ENCODE results near the gene GRK4. TPM values are rescaled to one million over a fixed set of nuclear protein-coding genes. Genes with fewer than 3 reads are reported as not detected.

The GRK4 gene
- polyA plus RNA-seq, 1 of the 3 experiments (the other 2 are of a cell fraction): 2.7 TPM

GRCh38 chr4:3034231-3034630, 70.9 kb downstream of the GRK4 start:
- no peaks in the 10 kb centered on the region for H3K9me3 ChIP-seq
- WGBS (ENCODE audit: low lambda C conversion rate): 85% methylated on average over 6 of the region's 8 CpGs
- no peak for DNase-seq

More at GRCh38 chr4:3034231-3034630, 70.9 kb downstream of the GRK4 start:
- no peaks in the 10 kb centered on the region for H3K27me3 ChIP-seq (ENCODE audit: insufficient read depth)
- no peak overlapping the region for H3K27ac ChIP-seq (ENCODE audit: low read depth in 2 of 2, low read length in 1 of 2)
- H4K20me1 ChIP-seq (ENCODE audit: insufficient read depth): no peaks in the 10 kb centered on the region
- TF ChIP-seq SMC3 (IDR thresholded peaks at IDR 0.05; ENCODE audit: low read depth, low read length): no peak
- no peak for TF ChIP-seq FOXM1 (IDR thresholded peaks at IDR 0.05; ENCODE audit: low read depth)
- TF ChIP-seq REST (IDR thresholded peaks at IDR 0.05; ENCODE audit: low read depth, low read length): no peak
- no peak for TF ChIP-seq IRF3 (IDR thresholded peaks at IDR 0.05; ENCODE audit: low read depth, low read length)
- TF ChIP-seq PBX3 (IDR thresholded peaks at IDR 0.05): no peak
- no peak for TF ChIP-seq FOXJ3 (CRISPR knock-in tag; IDR thresholded peaks at IDR 0.05)
- no peak for TF ChIP-seq EP300 (IDR thresholded peaks at IDR 0.05; ENCODE audit: borderline replicate concordance in 1 of 2, low read depth in 1 of 2, low read length in 1 of 2)
- no peak for TF ChIP-seq CHD2 (IDR thresholded peaks at IDR 0.05; ENCODE audit: low read length, partially characterized antibody)
- TF ChIP-seq MXI1 (IDR thresholded peaks at IDR 0.05; ENCODE audit: low read depth, low read length): no peak
- TF ChIP-seq ELF1 (IDR thresholded peaks at IDR 0.05): no peak
- no peak for TF ChIP-seq RFX5 (IDR thresholded peaks at IDR 0.05; ENCODE audit: low read length)
- no peak for TF ChIP-seq GABPA (IDR thresholded peaks at IDR 0.05; ENCODE audit: low read depth)
- TF ChIP-seq JUND (IDR thresholded peaks at IDR 0.05): no peak
- H2AFZ ChIP-seq (ENCODE audit: low read depth): no peak overlapping the region
- H3K9ac ChIP-seq: no peak overlapping the region
- ChIA-PET POLR2A (no interaction called here), CTCF (interaction anchor here (2.3 to 3.5 kb wide), 2 partner anchors 13 to 56 kb away, joined by 13 to 15 read pairs; no protein-coding TSS in a partner anchor)
- H3K36me3 ChIP-seq (replicated peaks in 1 of 2; ENCODE audit: control insufficient read depth in 1 of 2, insufficient read depth in 2 of 2, low read length in 1 of 2): no peaks in the 10 kb centered on the region
- H3F3A ChIP-seq (replicated peaks; ENCODE audit: insufficient read depth): no peaks in the 10 kb centered on the region
- H3K79me2 ChIP-seq (ENCODE audit: insufficient read depth): no peaks in the 10 kb centered on the region
- no peak overlapping the region for H3K4me3 ChIP-seq (ENCODE audit: low read depth in 2 of 2, low read length in 1 of 2)
- H3K9me2 ChIP-seq: no peaks in the 10 kb centered on the region
- H3K4me2 ChIP-seq: no peak overlapping the region
- peaks cover 0 to 11% of the 10 kb centered on the region in 2 experiments; a peak in 1 of 4 replicates for H3K4me1 ChIP-seq (ENCODE audit: control insufficient read depth in 1 of 2, insufficient read depth in 2 of 2, low read depth in 1 of 2, low read length in 1 of 2)
